ENCODE measurements around the gene MYD88. TPM values are rescaled to one million over a fixed set of nuclear protein-coding genes. Genes with fewer than 3 reads are reported as not detected.

Gene MYD88
- total RNA-seq, 1 experiment from 2014 or later: 2.5 TPM

- no peaks in the 10 kb centered on the region for H3K36me3 ChIP-seq
- H3K27ac ChIP-seq: no peak overlapping the region
- no peaks in the 10 kb centered on the region for H3K4me1 ChIP-seq
- H3K4me3 ChIP-seq: no peak overlapping the region
- H3K27me3 ChIP-seq: no peaks in the 10 kb centered on the region
- no peaks in the 10 kb centered on the region for H3K9me3 ChIP-seq (replicated peaks)
- peak; percentile 11 to 32 for DNase-seq
Observed at GRCh38 chr3:38117748-38118420, 20.6 kb upstream of the MYD88 start.

- H3K27ac ChIP-seq: no peak overlapping the region
- no peak overlapping the region for H3K4me3 ChIP-seq
- no peaks in the 10 kb centered on the region for H3K4me1 ChIP-seq
- no peaks in the 10 kb centered on the region for H3K27me3 ChIP-seq
- no peaks in the 10 kb centered on the region for H3K36me3 ChIP-seq
- DNase-seq: no peak
- H3K9me3 ChIP-seq (replicated peaks): no peaks in the 10 kb centered on the region
Observed at GRCh38 chr3:38118421-38119247, 19.8 kb upstream of the MYD88 start.

GRCh38 chr3:38119248-38119544, 19.3 kb upstream of the MYD88 start:
- Histone ChIP-seq H3K9me3 (replicated peaks) (no peaks in the 10 kb centered on the region), H3K27me3 (no peaks in the 10 kb centered on the region), H3K27ac (no peak overlapping the region), H3K4me1 (no peaks in the 10 kb centered on the region), H3K4me3 (no peak overlapping the region), H3K36me3 (no peaks in the 10 kb centered on the region)
- no peak for DNase-seq

GRCh38 chr3:38119821-38120692, 18.4 kb upstream of the MYD88 start:
- H3K4me3 ChIP-seq: no peak overlapping the region
- H3K27ac ChIP-seq: no peak overlapping the region
- H3K9me3 ChIP-seq (replicated peaks): no peaks in the 10 kb centered on the region
- no peak for DNase-seq
- no peaks in the 10 kb centered on the region for H3K4me1 ChIP-seq
- no peaks in the 10 kb centered on the region for H3K27me3 ChIP-seq
- H3K36me3 ChIP-seq: no peaks in the 10 kb centered on the region

- H3K4me3 ChIP-seq: no peak overlapping the region
- H3K27me3 ChIP-seq: no peaks in the 10 kb centered on the region
- H3K36me3 ChIP-seq: no peaks in the 10 kb centered on the region
- no peaks in the 10 kb centered on the region for H3K4me1 ChIP-seq
- DNase-seq: no peak
- no peak overlapping the region for H3K27ac ChIP-seq
- H3K9me3 ChIP-seq (replicated peaks): no peaks in the 10 kb centered on the region
Observed at GRCh38 chr3:38120693-38121450, 17.6 kb upstream of the MYD88 start.

- Histone ChIP-seq H3K36me3 (no peaks in the 10 kb centered on the region), H3K4me1 (no peaks in the 10 kb centered on the region), H3K27me3 (no peaks in the 10 kb centered on the region), H3K4me3 (no peak overlapping the region), H3K27ac (no peak overlapping the region), H3K9me3 (replicated peaks) (no peaks in the 10 kb centered on the region)
- DNase-seq: no peak
Observed at GRCh38 chr3:38121451-38121831, 17.0 kb upstream of the MYD88 start.

GRCh38 chr3:38121832-38122461, 16.5 kb upstream of the MYD88 start:
- H3K36me3 ChIP-seq: no peaks in the 10 kb centered on the region

GRCh38 chr3:38122712-38123290, 15.7 kb upstream of the MYD88 start:
- DNase-seq: no peak
- Histone ChIP-seq H3K4me3 (no peak overlapping the region), H3K9me3 (replicated peaks) (no peaks in the 10 kb centered on the region), H3K36me3 (no peaks in the 10 kb centered on the region), H3K27ac (no peak overlapping the region), H3K27me3 (no peaks in the 10 kb centered on the region), H3K4me1 (no peaks in the 10 kb centered on the region)

More at GRCh38 chr3:38121832-38122461, 16.5 kb upstream of the MYD88 start:
- Histone ChIP-seq H3K27me3 (no peaks in the 10 kb centered on the region), H3K9me3 (replicated peaks) (no peaks in the 10 kb centered on the region), H3K4me1 (no peaks in the 10 kb centered on the region), H3K27ac (no peak overlapping the region), H3K4me3 (no peak overlapping the region)
- DNase-seq: no peak

GRCh38 chr3:38124324-38125122, 13.9 kb upstream of the MYD88 start:
- H3K4me3 ChIP-seq: no peak overlapping the region
- no peaks in the 10 kb centered on the region for H3K27me3 ChIP-seq
- DNase-seq: no peak
- H3K36me3 ChIP-seq: no peaks in the 10 kb centered on the region
- no peaks in the 10 kb centered on the region for H3K4me1 ChIP-seq
- H3K27ac ChIP-seq: no peak overlapping the region
- no peaks in the 10 kb centered on the region for H3K9me3 ChIP-seq (replicated peaks)

GRCh38 chr3:38125305-38126120, 12.9 kb upstream of the MYD88 start:
- Histone ChIP-seq H3K27me3 (no peaks in the 10 kb centered on the region), H3K4me3 (no peak overlapping the region), H3K36me3 (peaks cover 3% of the 10 kb centered on the region; the same call in 1 of the 2 replicates), H3K27ac (no peak overlapping the region), H3K9me3 (replicated peaks) (no peaks in the 10 kb centered on the region), H3K4me1 (no peaks in the 10 kb centered on the region)
- DNase-seq: no peak

GRCh38 chr3:38126121-38126892, 12.2 kb upstream of the MYD88 start:
- no peak overlapping the region for H3K27ac ChIP-seq
- H3K27me3 ChIP-seq: no peaks in the 10 kb centered on the region
- H3K36me3 ChIP-seq: peaks cover 3% of the 10 kb centered on the region; the same call in 1 of the 2 replicates
- no peak for DNase-seq
- H3K4me1 ChIP-seq: no peaks in the 10 kb centered on the region
- no peak overlapping the region for H3K4me3 ChIP-seq
- no peaks in the 10 kb centered on the region for H3K9me3 ChIP-seq (replicated peaks)

Data from SJCRH30 (cell line).